Measurements from ENCODE around the gene CNBD2. TPM values are rescaled to one million over a fixed set of nuclear protein-coding genes. Genes with fewer than 3 reads are reported as not detected.

CNBD2 gene
- total and polyA plus RNA-seq, 12 donors, result 2.1 to 18.0 (median 3.2) TPM

- no peaks in the 10 kb centered on the region for H3K27me3 ChIP-seq
- peaks cover 0 to 13% (median 0%) of the 10 kb centered on the region in 9 donors for H3K4me1 ChIP-seq
- ATAC-seq (no peak), DNase-seq (no peak)
- H3K36me3 ChIP-seq, result no peaks in the 10 kb centered on the region
- no peak overlapping the region for H3K4me3 ChIP-seq
- peaks cover 0 to 10% (median 0%) of the 10 kb centered on the region in 11 donors for H3K9me3 ChIP-seq
- no peak overlapping the region for H3K27ac ChIP-seq
- no peak for TF ChIP-seq CTCF (IDR thresholded peaks at IDR 0.05)
- intact Hi-C loops (cut with DNase I), result no loop called here
- WGBS, 2 donors, result 83 to 84% methylated on average over 4 of the region's 4 CpGs
Observed at GRCh38 chr20:35974256-35974655, 5.9 kb downstream of the CNBD2 start.

GRCh38 chr20:35975576-35976373 lies 7.4 kb downstream of the CNBD2 start:
- Histone ChIP-seq H3K36me3 (no peaks in the 10 kb centered on the region), H3K4me3 (no peak overlapping the region), H3K27me3 (no peaks in the 10 kb centered on the region), H3K9me3 (peaks cover 0 to 10% (median 0%) of the 10 kb centered on the region in 11 donors), H3K27ac (no peak overlapping the region), H3K4me1 (peaks cover 0 to 13% (median 0%) of the 10 kb centered on the region in 9 donors)
- DNase-seq (no peak), ATAC-seq (peak in 2 of 8 donors; percentile 16 to 73)
- TF ChIP-seq CTCF (IDR thresholded peaks at IDR 0.05), result no peak
- WGBS, 2 donors, result 67 to 71% methylated on average over 9 of the region's 9 CpGs
- intact Hi-C loops (cut with DNase I), result no loop called here

- Histone ChIP-seq H3K27ac (no peak overlapping the region), H3K4me1 (peaks cover 0 to 13% (median 0%) of the 10 kb centered on the region in 9 donors), H3K36me3 (no peaks in the 10 kb centered on the region), H3K9me3 (no peaks in the 10 kb centered on the region), H3K4me3 (no peak overlapping the region), H3K27me3 (no peaks in the 10 kb centered on the region)
- WGBS, 2 donors, result 84 to 93% methylated on average over 9 of the region's 9 CpGs
- no peak for ATAC-seq
- intact Hi-C loops (cut with DNase I), result no loop called here
- TF ChIP-seq CTCF (IDR thresholded peaks at IDR 0.05), result no peak
- DNase-seq, result no peak
Observed at GRCh38 chr20:35978041-35978513, 9.7 kb downstream of the CNBD2 start.

DNA sequence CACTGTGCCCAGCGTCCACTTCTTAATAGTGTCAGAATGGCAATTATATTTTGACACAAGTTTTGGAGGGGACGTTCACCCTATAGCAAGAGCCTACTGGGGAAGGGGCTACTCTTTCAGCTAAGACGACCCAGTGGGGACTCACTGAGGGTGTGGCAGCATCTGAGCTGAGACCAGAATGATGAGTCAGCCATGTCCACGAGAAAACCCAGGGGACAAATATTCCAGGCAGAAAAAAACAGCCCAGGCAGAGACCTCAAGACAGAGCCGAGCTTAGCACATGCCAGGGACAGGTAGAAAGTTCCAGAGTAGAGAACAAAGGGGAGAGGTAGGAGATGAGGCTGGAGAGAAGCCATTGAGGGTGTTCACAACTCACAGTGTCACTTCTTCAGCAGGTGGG lies 11.2 kb downstream of the CNBD2 start:
- ATAC-seq, result no peak
- 65 to 74% methylated on average over 5 of the region's 5 CpGs for WGBS, 2 donors
- TF ChIP-seq CTCF (IDR thresholded peaks at IDR 0.05), result no peak

More for the DNA sequence above, 11.2 kb downstream of the CNBD2 start:
- H3K4me3 ChIP-seq, result no peak overlapping the region
- H3K27ac ChIP-seq, result no peak overlapping the region
- no peaks in the 10 kb centered on the region for H3K27me3 ChIP-seq
- peaks cover 0 to 13% (median 0%) of the 10 kb centered on the region in 9 donors for H3K4me1 ChIP-seq
- intact Hi-C loops (cut with DNase I), result no loop called here
- no peaks in the 10 kb centered on the region for H3K36me3 ChIP-seq
- H3K9me3 ChIP-seq, result no peaks in the 10 kb centered on the region
- no peak for DNase-seq
